HG02885 (cell line): Measurements from ENCODE around the gene RSPH1.
"Not testable (repeated sequence)": the region's sequence is repeated elsewhere in the genome, so short reads cannot be mapped to it uniquely, and the experiment has no call there.

ENCODE experiments used
- ATAC-seq: cut with Tn5 transposase; IDR thresholded peaks from one replicate; pipeline ENCODE4 v1.9.1; 2021; ENCODE audit warnings: mild to moderate bottlenecking; ENCODE audit not compliant: unreplicated experiment, poor library complexity

Gene RSPH1

GRCh38 chr21:42471206-42471605 is 24.8 kb downstream of the RSPH1 start:
- ATAC-seq, result no peak

GRCh38 chr21:42469726-42470125 is 26.3 kb downstream of the RSPH1 start:
- ATAC-seq, result not testable (repeated sequence)

GRCh38 chr21:42469272-42469671 is 26.8 kb downstream of the RSPH1 start:
- ATAC-seq, result peak; percentile 40

- ATAC-seq, result no peak
Observed at GRCh38 chr21:42468491-42469131, 27.4 kb downstream of the RSPH1 start.

GRCh38 chr21:42467140-42467983 is 28.7 kb downstream of the RSPH1 start:
- ATAC-seq, result no peak

- ATAC-seq, result no peak
Observed at GRCh38 chr21:42466700-42467099, 29.3 kb downstream of the RSPH1 start.

- no peak for ATAC-seq
Observed at GRCh38 chr21:42465803-42466127, 30.3 kb downstream of the RSPH1 start.

GRCh38 chr21:42465008-42465802 is 30.8 kb downstream of the RSPH1 start:
- ATAC-seq, result no peak

GRCh38 chr21:42463861-42464515 is 32.0 kb downstream of the RSPH1 start:
- ATAC-seq, result no peak

- no peak for ATAC-seq
Observed at GRCh38 chr21:42461881-42462877, 33.8 kb downstream of the RSPH1 start.

GRCh38 chr21:42461185-42461520 is 34.9 kb downstream of the RSPH1 start:
- ATAC-seq, result no peak

GRCh38 chr21:42460391-42461184 is 35.4 kb downstream of the RSPH1 start:
- peak; percentile 46 for ATAC-seq

GRCh38 chr21:42459546-42460215 is 36.3 kb downstream of the RSPH1 start:
- ATAC-seq, result no peak

- ATAC-seq, result no peak
Observed at GRCh38 chr21:42459082-42459460, 37.0 kb downstream of the RSPH1 start.

- ATAC-seq, result no peak
Observed at GRCh38 chr21:42456457-42456856, 39.6 kb downstream of the RSPH1 start.

GRCh38 chr21:42455754-42456440 is 40.1 kb downstream of the RSPH1 start:
- no peak for ATAC-seq

- ATAC-seq, result no peak
Observed at GRCh38 chr21:42455196-42455595, 40.8 kb downstream of the RSPH1 start.

GRCh38 chr21:42454786-42455185 is 41.2 kb downstream of the RSPH1 start:
- no peak for ATAC-seq
